Ishikawa (cell line): ENCODE measurements around the gene PLPPR1.

Experiments used
- ZBTB7A ChIP-seq: IDR thresholded peaks from 2 replicates; pipeline ENCODE4 v1.6.1; 2012; ENCODE audit warnings: low read depth
- TF ChIP-seq, protein P1 (sequence below): IDR thresholded peaks from 2 replicates; pipeline ENCODE4 v1.6.1; 2012

DNA sequence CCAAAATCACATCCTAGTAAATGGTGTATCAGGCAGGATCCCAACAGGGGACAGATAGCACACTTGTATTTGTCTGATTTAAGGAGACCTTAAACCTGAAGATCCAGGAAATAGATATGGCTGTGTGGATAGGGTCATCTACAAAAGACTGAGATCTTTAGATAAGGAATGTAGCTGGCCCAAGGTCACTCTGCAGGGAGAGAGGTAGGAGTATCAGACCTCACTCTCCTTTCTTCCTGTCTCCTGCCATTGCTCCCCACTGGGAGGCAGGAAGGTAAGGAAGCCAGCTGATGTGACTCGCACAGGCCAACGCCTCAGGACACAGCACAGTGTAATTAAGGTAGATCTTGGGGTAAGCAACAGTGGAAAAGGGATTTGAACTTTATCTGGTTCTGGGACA, 85.8 kb downstream of the PLPPR1 start:
- TF ChIP-seq, protein P1, sequence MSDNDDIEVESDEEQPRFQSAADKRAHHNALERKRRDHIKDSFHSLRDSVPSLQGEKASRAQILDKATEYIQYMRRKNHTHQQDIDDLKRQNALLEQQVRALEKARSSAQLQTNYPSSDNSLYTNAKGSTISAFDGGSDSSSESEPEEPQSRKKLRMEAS, result no peak
- no peak for TF ChIP-seq ZBTB7A
